GM04504 (cell line): ENCODE measurements around the gene LMBRD1.
"Not testable (repeated sequence)": the region's sequence is repeated elsewhere in the genome, so short reads cannot be mapped to it uniquely, and the experiment has no call there.

Experiments
- DNase-seq: peaks from one replicate; pipeline ENCODE4 v3.0.0-alpha.2; 2012; ENCODE audit warnings: low read depth

Gene LMBRD1

DNA sequence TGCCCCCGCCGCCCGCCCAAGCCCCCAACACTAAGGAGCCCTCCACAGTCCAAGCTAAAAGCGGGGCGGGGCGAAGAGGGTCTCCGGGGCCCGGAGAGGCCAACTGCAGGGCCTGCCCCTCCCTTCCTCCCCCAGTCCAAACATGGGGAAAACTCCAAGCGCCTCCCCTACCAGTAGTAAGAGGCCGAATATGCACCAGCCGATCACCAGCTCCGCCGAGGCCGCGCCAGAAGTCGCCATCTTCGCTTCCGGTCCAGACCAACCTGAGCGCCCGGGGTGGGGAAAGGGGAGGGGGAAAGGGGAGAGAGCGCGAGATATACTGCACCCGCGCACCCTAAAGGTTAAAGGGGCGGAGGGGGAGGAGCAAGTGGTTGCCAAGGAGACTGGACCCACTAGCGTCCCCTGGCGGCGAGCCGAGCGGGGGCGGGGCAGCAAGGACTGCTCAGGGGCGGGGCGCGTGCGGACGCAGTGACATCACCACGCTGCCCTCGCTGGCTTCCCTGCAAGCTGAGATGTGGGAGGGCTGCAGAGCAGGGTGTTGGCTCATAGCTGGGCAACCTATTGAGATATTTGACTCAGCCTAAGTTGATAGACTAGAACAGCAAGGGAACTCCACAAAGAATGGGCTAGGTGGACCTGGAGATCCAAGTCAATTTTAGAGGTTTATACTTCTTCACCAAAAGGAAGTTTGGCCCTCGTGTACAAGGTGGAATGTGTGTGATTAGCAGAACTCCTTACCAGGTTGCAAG lies at the start of gene LMBRD1:
TSS of gene LMBRD1 (minus strand) at position 369 of the 749 bp plus-strand sequence. CDS start at position 240, 129 bp downstream.
- DNase-seq, result peak; percentile 80

DNA sequence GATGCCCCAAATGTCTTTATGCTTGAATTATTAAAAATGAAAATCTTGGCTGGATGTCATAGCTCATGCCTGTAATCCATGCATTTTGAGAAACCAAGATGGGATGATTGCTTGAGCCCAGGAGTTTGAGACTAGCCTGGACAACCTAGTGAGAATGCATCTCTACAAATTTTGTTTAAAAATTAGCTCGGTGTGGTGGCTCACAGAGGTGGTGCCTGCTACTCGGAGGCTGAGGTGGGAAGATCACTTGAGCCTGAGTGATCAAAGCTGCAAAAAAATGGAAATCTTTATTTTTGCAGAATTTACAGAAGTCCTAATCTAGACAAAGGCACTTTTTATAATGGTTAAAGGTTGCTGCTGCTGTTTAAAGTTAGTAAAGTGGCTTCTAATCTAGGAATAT lies 49.5 kb upstream of the LMBRD1 start:
- no peak for DNase-seq

DNA sequence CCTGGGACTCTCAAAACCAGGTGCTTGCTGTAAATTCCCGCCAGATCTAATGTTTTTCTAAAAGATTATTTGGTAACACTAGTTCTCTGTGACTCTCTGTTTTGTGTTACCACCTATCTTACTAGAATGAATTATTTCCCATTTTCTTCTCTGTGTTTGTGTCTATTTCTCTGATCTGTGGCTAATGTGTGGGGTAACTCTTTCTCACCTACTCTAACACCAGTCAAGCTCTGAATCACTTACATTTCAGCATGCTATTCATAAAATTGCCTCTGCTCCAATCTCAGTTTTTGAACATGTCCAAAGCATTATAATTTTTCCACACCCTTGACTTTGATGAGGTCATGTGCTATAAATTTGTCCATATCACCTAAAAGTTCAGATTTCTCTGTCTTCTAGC lies 46.4 kb upstream of the LMBRD1 start:
- no peak for DNase-seq

DNA sequence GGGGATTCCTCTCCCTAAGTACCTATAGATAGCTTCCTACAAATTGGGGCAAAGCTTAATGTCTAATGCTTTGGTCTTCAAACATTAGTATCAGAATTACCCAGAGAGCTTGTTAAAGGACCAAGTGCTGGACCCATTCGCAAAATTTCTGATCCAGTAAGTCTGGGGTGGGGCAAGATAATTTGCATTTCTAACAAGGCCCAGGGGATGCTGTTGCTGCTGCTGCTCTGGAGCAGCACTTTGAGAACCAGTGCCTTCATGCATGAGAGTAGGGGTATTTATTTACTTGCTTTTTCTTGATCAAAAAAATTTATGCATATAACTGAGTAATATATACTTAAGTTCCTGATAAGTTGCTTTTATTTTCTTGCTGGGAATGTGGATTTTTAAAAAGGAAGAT lies 45.1 kb upstream of the LMBRD1 start:
- no peak for DNase-seq

DNA sequence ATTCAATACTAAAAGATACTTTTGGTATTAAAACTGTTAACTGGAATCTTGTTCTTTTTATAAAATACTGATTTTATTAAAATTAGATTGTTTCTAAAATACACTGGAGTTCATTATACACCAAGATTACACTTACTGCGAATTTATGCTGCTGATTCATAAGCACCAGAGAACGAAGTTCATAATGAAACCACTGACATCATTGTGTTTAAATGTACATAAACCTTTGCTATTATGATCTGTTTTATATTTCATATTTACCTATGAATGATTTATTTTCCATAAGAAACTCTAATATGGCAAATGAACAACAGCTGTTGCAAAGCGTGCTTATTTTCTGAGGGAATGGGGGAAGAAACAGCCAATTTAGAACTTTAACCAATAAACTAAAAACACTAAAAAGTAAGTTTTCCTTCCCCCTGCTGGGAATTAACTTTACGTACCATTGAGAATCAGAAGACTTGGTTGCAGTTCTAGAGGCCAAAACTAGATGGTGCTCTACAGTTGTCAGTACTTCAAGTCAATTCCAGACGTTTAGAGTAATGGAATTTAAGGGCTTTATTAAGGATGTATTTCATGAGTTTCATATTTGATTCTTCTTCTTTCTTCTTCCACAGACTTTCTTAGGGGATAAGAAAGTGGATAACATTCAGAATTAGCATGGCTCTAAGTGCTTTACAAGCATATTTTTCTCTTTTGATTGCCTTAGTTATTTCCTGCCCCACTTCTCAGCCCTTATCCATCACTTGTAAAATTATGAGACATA lies 38.8 kb upstream of the LMBRD1 start:
- peak; percentile 18 for DNase-seq

DNA sequence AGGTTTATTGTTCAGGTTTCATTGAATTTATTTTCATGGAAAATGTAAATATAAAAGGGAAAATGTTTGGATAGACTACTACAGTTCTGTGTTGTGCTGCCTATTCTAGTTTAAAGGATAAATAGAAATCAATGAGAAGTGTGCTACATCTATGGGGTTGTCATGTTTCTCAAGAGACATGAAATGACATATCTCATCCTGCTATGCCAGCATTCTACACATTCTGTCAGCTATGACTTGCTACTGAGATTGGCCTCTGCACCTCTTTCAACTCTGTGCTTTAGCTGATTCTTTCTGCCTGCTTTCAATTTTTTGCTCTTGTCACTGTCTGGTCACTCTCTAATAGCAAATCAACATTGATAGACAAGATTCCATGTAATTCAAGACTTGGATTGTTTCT lies 35.7 kb upstream of the LMBRD1 start:
- DNase-seq, result no peak

DNA sequence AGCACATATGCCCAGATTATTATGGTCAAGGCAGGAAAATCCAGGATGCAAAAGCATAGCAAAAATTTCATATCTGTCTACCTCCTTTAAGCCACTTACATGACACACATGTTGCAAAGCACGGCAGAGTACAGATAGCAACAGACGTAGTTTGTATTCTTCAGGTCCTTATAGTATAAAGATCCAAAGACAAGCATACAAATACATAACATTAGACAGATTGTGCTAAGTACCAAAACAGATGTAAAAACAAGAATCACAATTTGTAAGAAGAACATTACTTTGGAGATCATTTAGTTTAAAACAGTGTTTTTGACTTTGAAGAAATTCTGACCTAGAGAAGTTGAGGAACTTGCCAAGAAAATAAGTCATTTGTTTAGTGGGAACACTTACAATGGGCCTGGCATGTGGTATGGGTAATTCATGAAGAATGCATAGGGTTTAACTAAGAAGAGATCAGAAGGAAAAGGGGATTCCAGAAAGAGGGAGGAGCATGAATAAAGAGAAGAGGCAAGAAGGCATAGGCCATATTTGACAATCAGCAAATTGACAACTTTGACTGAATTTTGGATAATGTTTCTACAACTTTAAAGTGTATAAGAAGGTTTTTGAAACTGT lies 30.6 kb upstream of the LMBRD1 start:
- peak; percentile 12 for DNase-seq

DNA sequence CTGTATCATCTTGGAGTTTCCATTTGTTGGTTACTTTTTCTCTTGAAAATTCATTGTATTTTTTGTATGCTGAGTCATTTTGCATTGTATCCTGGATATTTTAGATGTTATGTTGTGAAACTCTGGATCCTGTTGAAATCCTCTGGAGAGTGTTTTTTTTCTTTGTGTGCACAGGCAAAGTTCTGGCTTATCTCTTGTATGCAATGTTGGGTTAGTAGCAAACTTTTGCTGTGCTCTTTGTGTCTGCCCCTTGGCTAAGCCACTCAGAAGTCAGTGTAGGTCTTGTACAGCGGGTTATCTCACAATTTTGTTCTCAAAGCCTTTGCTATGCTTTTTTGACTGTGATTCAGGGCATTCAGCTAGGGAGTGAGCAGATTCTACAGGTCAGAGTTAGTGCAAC lies 29.1 kb upstream of the LMBRD1 start:
- peak; percentile 2 for DNase-seq

DNA sequence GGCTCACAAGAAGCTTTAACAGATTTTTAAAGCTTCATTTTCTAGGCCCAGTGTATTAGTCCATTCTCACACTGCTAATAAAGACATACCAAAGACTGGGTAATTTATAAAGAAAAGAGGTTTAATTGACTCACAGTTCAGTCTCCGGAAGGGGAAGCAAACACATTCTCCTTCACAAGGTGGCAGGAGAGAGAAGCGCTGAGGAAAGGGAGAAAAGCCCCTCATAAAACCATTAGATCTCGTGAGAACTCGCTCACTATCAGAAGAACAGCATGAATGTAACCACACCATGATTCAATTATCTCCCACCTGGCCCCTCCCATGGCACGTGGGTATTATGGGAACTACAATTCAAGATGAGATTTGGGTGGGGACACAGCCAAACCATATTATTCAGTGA lies 27.5 kb upstream of the LMBRD1 start:
- not testable (repeated sequence) for DNase-seq

DNA sequence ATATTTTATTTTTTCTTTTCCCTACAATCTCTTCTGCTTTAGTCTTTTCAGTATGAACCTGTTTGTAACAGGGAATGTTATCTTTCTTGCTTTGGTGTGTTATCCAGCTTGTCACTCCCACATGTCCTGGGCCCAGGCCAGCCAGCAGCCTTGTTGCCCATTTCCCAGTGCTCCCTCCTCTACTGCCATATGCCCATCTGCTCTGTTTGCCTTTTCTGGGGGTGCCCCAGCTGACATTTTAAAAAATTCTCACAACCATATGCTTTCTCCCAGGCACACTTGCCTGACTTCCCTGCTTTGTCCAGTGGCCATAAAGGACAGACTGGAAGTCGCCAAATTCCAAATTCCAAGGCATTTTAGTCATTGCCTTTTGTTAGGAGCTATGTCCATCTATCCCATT lies 23.6 kb upstream of the LMBRD1 start:
- no peak for DNase-seq

DNA sequence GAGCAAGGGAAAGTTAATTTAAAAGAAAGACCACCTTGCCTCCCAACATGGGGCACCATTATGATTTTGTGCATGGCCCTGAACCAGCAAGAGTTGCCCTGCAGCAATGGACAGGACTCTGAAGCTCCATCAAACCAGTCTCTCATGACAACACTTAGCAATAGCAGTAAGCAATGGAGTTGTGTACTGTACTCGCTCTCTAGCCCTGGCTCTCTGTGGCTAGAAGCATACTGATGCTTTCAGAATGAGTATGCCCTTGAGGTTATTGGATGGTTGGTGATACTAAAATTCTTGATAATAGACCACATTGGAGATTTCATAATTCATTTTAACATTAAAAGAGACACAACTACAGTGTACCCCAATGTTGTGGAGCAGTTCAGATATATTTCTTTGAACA lies 23.2 kb upstream of the LMBRD1 start:
- no peak for DNase-seq

DNA sequence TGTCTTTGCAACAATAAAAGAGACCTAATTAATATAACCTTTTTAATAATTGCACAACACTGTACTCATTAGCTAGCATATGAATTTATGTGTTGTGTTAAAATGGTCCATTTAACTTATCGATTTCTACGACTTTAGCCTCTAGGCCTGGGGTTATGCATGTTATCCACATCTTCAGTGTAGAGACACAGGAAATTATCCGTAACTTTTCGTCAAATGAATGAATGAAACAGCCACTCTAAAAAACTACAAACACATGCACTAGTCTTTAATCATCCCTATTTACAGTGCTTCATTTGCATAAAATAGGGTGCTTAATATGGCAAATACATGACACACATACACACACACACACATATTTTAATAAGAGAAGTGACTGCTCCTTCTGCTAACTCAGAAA lies 22.3 kb upstream of the LMBRD1 start:
- DNase-seq, result no peak

DNA sequence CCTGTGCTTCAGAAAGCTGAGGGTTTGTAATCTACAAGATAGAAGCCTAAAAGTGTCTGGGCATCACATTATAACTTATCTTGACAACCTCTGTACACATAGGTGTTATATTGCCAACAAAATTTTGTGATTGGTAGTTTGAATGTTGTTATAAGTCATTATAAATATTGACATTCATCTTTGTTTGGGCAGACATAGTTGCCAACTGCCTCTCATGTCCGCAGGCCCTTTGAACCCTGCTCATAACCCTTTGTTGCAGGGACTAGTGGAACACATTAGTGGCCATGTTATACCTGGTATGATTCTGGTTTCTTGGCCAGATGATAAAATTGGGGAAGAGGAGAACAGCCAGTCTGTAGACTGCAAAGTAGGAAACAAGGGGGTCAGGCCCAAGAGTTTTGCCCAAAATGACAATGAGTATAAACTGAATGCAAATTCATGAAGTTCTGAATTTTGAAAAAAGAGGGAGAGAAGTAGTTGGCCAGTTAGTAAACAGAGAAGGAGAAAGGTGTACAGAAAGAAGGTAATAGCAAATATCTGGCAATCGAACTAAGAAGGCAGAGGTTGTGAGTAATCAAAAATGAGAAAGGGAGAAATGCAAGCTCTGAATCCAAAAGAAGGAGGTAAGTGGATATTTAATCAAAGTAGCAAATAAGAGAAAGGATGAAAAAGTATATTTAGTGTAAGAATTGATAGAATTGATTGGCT lies 21.6 kb upstream of the LMBRD1 start:
- DNase-seq, result no peak

DNA sequence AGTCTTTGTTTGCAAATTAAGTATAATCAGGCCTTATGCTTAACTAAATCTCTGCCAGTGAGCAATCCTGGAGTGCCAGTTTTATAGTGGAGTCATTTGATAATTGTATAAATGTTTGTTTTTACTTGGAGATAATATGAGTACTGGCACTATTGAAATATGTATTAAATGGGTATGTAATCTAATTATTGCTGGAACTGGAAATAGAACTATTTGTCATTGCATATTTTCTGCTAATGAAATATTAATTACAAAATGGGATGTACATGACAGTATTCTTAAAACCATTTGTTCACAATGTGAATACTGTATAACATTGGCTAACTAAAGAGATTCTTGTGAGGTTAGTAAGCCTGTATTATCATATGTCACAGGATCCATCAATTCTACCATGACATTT lies 20.5 kb upstream of the LMBRD1 start:
- no peak for DNase-seq

DNA sequence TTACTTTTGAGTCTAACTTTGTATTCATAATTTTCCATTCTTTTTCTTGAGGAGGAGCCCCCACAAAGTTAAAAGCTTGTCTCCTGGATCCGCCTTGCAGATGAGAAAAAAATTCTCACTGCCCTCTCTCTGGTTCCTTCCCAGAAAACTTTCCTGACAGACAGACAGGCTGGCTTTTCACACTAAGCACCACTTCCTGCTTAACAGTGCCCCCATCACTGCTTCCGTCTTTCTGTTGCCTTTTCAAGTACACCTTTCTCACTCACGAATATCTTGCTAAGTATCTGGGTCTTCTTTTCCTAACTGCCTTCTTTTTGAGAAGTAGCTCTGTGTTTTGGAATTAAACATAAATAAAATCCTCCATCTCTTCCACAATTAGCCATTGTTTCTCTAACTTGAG lies 19.8 kb upstream of the LMBRD1 start:
- no peak for DNase-seq

DNA sequence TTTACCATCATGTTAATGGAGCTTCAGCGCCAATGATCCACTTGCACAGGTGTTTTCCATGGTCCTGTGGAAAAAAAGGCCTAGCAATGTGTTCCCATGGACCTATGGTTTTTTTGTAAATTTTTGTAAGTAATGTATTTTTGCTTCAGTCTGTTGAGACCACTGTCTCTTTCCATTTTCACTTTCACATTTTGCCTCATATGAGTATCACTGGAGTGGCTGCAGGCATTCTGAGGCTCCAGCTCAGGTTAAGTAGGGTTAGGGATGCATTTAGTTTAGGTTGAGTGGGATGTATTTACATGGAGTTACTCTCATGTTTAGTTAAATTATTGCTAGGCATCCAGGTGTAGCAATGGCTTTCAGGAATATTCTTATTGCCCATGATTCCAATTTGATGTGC lies 19.2 kb upstream of the LMBRD1 start:
- DNase-seq, result no peak

DNA sequence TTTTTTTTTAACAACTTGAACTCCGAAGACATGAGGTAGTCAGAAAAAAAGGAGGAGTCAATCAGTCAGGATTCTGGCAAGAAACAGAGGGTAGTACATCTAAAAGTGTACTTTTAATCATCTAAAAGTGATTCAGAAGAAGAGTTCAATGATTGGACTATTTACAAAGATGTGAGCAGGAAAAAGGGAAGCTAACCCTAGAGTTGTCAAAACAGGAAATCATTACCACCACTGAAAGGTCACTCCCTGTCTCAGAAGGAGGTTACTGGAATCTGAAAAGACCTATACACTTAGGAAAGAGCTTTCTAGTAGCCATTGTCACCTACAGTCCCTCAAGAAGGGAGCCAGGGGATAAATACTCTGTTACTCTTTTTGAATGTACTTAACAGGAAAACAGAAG lies 16.7 kb upstream of the LMBRD1 start:
- no peak for DNase-seq

DNA sequence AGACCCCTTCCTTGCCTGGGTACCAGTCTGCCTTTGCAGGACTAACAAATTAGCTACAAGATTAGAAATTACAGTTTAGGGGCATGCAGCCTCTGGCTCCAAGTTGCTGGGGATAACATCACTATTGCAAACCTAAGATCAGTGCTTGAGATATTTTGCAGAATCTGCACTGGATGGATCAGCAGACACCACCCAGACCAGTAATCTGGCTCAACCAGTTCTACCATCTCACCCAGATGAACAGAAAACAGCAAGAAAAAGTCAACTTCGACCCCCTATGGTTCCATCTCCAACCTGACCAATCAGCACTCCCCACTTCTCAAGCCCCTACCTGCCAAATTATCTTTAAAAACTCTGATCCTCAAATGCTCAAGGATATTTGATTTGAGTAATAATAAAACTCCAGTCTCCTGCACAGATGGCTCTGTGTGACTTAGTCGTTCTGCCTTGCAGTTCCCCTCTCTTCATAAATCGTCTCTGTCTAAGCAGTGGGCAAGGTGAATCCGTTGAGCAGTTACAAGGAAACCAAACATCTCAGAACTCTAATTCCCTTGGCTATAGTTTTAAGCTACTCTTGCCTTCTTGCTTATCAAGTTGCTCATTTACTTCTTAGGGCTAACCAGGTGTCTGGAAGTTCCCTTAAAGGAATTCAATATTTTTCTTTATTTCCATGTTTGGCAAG lies 16.1 kb upstream of the LMBRD1 start:
- no peak for DNase-seq

DNA sequence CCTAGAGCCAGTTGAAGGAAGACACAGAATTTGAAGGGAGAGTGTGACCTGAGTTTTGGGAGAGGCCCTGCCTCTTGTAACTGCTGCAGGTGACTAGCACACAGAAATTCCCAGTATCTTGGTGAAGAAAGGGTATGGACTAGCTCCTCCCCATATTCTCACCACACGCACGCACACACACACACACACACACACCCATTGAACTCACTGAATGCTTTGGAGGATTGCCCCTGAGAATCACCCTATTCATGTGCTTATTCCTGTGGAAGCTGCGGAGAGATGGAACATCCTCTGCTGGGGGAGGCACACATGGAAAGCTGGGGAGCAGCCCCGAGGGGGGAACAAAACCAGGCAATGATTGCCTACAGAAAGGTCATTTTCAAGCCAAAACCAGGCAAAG lies 6.2 kb upstream of the LMBRD1 start:
- DNase-seq, result no peak

DNA sequence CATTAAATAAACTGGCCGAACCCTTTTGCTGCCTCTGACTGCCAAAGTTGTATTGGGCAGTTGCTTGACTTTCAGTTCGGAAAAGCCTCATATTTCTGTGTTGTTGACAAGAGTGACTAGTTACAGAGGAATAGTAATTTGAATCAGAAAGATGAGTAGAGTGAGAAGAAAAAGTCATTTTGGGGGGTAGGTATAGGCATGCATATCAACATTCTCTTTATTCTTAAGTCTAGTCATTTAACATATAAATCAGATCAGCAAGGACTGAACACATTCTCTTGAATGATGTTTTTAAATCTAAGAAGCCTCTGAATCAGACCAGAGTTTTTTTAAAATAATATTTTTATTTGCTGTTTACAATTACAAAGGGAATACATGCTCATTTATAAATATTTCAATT lies 4.9 kb upstream of the LMBRD1 start:
- no peak for DNase-seq

DNA sequence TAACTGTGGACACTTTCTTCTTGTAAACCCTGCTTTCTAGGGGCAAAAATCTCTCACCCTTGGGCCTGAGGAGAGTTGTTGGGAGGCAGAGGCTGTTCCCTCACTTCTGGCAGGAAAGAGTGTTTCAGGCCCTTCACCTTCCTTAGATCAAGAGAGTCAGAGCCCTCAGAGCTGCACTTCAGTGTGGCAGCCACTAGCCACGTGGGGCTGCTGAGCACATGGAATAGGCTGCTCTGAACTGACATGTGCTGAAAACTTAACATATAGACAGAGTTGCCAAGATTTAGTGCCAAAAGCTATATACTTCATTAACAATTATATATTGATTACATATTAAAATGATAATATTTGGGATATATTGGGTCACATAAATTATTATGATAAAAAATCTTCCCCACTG lies 4.4 kb upstream of the LMBRD1 start:
- no peak for DNase-seq

DNA sequence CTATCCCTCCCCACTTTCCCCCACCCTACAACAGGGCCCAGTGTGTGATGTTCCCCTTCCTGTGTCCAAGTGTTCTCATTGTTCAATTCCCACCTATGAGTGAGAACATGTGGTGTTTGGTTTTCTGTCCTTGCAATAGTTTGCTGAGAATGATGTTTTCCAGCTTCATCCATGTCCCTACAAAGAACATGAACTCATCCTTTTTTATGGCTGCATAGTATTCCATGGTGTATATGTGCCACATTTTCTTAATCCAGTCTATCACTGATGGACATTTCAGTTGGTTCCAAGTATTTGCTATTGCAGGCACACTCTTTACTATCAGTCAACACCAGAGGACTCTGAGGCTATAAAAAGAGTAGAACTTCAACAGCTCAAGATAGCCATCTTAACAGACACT lies 2.0 kb upstream of the LMBRD1 start:
- not testable (repeated sequence) for DNase-seq
